NCI-H2107 (cell line): ENCODE measurements around the gene TPPP2.

Experiments
- DNase-seq: peaks from one replicate; lab custom pipeline; 2025; lab: John Stamatoyannopoulos, UW

The TPPP2 gene

GRCh38 chr14:21077672-21078071 lies 47.7 kb downstream of the TPPP2 start:
- no peak for DNase-seq

GRCh38 chr14:21078287-21078686 lies 48.3 kb downstream of the TPPP2 start:
- DNase-seq = no peak

GRCh38 chr14:21078726-21079125 lies 48.7 kb downstream of the TPPP2 start:
- DNase-seq = no peak

- no peak for DNase-seq
Observed at GRCh38 chr14:21081521-21082142, 51.6 kb downstream of the TPPP2 start.
